NB4 (cell line): ENCODE results near the gene EFNA4.

Experiments used
- DNase-seq: peaks from one replicate; pipeline ENCODE4 v3.0.0; 2010; ENCODE audit warnings: low read depth
- H3K4me3 ChIP-seq: one replicate; pipeline ENCODE4 v1.5.1; 2011; ENCODE audit warnings: mild to moderate bottlenecking, low read depth, low read length, moderate library complexity
- CTCF ChIP-seq: IDR thresholded peaks from one replicate; pipeline ENCODE4 v1.5.1; 2012; ENCODE audit warnings: low read depth, low read length
- MAX ChIP-seq: IDR thresholded peaks from 2 replicates; pipeline ENCODE4 v1.6.1; 2011; ENCODE audit warnings: low read depth, low read length
- MYC ChIP-seq: IDR thresholded peaks from 2 replicates; pipeline ENCODE4 v1.6.1; 2011; ENCODE audit warnings: low read depth, low read length
- POLR2A ChIP-seq: IDR thresholded peaks from 2 replicates; pipeline ENCODE4 v1.6.1; 2011; ENCODE audit warnings: mild to moderate bottlenecking; ENCODE audit not compliant: insufficient read length; ENCODE audit errors: extremely low read depth

The EFNA4 gene

GRCh38 chr1:155080312-155081228 lies 17.0 kb downstream of the EFNA4 start:
- DNase-seq, result peak; percentile 48

GRCh38 chr1:155081472-155082300 lies 18.1 kb downstream of the EFNA4 start:
- H3K4me3 ChIP-seq, result no peak overlapping the region
- TF ChIP-seq MAX, result no peak
- no peak for TF ChIP-seq MYC
- TF ChIP-seq CTCF, result no peak
- TF ChIP-seq POLR2A, result no peak
- DNase-seq, result no peak

More at GRCh38 chr1:155080312-155081228, 17.0 kb downstream of the EFNA4 start:
- TF ChIP-seq MAX (peak; percentile 81), POLR2A (no peak), MYC (no peak), CTCF (no peak)
- H3K4me3 ChIP-seq, result no peak overlapping the region

- DNase-seq, result no peak
- TF ChIP-seq MAX, result no peak
- no peak for TF ChIP-seq CTCF
- no peak for TF ChIP-seq MYC
- TF ChIP-seq POLR2A, result no peak
- no peak overlapping the region for H3K4me3 ChIP-seq
Measured at GRCh38 chr1:155082301-155083051, 18.9 kb downstream of the EFNA4 start.

- H3K4me3 ChIP-seq, result no peak overlapping the region
- no peak for DNase-seq
- no peak for TF ChIP-seq CTCF
- no peak for TF ChIP-seq MAX
- TF ChIP-seq POLR2A, result no peak
- TF ChIP-seq MYC, result no peak
Measured at GRCh38 chr1:155083052-155083541, 19.6 kb downstream of the EFNA4 start.
